Colonic mucosa (tissue), 4 donors: Measurements from ENCODE around the gene TIMP3. TPM values are rescaled to one million over a fixed set of nuclear protein-coding genes. Genes with fewer than 3 reads are reported as not detected.
A peak's percentile ranks its signal among the peaks of the same experiment; 100 is the strongest.

Experiments used
- DNase-seq: peaks from one replicate; pipeline ENCODE4 v3.0.0-alpha.2; 2020
- H3K27ac ChIP-seq: fragments of 200-600 bp; one replicate; pipeline ENCODE4 v1.8.0; 2021
- H3K27me3 ChIP-seq: fragments of 200-600 bp; one replicate; pipeline ENCODE4 v1.8.0; 2021
- H3K36me3 ChIP-seq: fragments of 200-600 bp; one replicate; pipeline ENCODE4 v1.8.0; 2021
- H3K4me1 ChIP-seq: fragments of 200-600 bp; one replicate; pipeline ENCODE4 v1.8.0; 2021; ENCODE audit warnings: mild to moderate bottlenecking
- H3K4me3 ChIP-seq: fragments of 200-600 bp; one replicate; pipeline ENCODE4 v1.8.0; 2021
- H3K9ac ChIP-seq, 2 donors: one replicate each; pipeline ENCODE4 v1.7.0; 2013; ENCODE audit warnings: control low read depth in 2 of 2, low read depth in 2 of 2, low read length in 2 of 2
- H3K9me3 ChIP-seq: fragments of 200-600 bp; one replicate; pipeline ENCODE4 v1.8.0; 2021
- intact Hi-C: fragments of 100-400 bp; cut with DNase I; formaldehyde crosslinking; loops from one replicate; pipeline ENCODE4 v1.14.1; 2022
- total RNA-seq, 2 donors: library from RNA; stranded (reverse); fragmentation: NEBNext Ultra II Directional in 1 of 2; extraction: Animal tissue kit (Norgen Biotek cat#: 25700) in 1 of 2; gene quantifications; one replicate each; pipeline ENCODE4 v1.2.1, GENCODE V29; 2021
- TF ChIP-seq, protein P1 (sequence below): fragments of 200-600 bp; IDR thresholded peaks from one replicate; pipeline ENCODE4 v1.8.0; 2022; ENCODE audit warnings: antibody characterized with exemption, mild to moderate bottlenecking
- donor health status: healthy.
- donor health status: DM: no; HTN: no; CAD: no.
- donor health status: DM: no; HTN: no; CAD: no.

TIMP3 gene
- total RNA-seq, 2 donors from 2014 or later, result 13.3 to 33.6 TPM

DNA sequence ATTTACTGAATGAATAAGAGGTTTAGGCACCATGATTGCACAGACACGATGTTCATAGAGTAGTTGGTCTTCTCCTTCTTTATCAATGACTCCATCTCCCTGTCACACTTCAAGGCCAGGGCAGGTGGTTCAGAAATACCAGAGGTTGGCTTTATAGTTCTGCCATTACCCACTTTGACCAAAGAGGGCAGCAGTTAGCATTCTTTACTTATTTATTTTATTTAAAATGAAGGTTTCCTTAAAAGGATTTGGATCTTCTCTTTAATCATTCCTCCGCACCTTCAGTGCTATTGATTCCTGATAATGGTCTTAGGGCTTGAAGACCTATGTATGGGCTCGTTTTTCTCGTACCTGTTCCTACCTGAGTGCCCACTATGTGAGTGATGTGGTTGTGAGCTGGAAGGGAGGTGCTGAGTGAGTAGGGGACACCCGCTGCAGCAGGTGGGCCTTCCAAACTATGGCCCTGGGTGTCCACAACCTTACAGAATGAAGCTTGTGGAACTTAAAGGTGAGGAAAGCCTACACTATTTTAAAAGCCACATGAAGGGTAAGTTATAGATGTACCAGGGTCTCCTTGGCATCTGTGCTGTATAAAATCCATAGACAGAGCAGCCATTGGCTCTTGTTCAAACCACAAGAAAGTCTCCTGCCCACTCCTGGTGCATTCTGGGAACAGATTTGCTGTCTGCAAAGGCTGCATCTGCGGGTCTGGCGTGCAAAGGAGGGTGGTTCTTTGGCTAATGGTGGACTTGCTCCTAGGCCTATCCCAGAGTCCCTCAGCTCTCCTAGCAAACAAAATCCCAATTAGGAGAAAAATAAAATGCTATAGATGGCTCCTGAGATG lies 35.0 kb downstream of the TIMP3 start:
- H3K4me1 ChIP-seq, result no peaks in the 10 kb centered on the region
- no peak overlapping the region for H3K27ac ChIP-seq
- H3K4me3 ChIP-seq, result no peak overlapping the region
- no peaks in the 10 kb centered on the region for H3K9me3 ChIP-seq
- no peak overlapping the region for H3K9ac ChIP-seq
- no peaks in the 10 kb centered on the region for H3K36me3 ChIP-seq
- no peaks in the 10 kb centered on the region for H3K27me3 ChIP-seq
- DNase-seq, result no peak
- intact Hi-C loops, result no loop called here
- TF ChIP-seq, protein P1, sequence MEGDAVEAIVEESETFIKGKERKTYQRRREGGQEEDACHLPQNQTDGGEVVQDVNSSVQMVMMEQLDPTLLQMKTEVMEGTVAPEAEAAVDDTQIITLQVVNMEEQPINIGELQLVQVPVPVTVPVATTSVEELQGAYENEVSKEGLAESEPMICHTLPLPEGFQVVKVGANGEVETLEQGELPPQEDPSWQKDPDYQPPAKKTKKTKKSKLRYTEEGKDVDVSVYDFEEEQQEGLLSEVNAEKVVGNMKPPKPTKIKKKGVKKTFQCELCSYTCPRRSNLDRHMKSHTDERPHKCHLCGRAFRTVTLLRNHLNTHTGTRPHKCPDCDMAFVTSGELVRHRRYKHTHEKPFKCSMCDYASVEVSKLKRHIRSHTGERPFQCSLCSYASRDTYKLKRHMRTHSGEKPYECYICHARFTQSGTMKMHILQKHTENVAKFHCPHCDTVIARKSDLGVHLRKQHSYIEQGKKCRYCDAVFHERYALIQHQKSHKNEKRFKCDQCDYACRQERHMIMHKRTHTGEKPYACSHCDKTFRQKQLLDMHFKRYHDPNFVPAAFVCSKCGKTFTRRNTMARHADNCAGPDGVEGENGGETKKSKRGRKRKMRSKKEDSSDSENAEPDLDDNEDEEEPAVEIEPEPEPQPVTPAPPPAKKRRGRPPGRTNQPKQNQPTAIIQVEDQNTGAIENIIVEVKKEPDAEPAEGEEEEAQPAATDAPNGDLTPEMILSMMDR, result peak; percentile 49

DNA sequence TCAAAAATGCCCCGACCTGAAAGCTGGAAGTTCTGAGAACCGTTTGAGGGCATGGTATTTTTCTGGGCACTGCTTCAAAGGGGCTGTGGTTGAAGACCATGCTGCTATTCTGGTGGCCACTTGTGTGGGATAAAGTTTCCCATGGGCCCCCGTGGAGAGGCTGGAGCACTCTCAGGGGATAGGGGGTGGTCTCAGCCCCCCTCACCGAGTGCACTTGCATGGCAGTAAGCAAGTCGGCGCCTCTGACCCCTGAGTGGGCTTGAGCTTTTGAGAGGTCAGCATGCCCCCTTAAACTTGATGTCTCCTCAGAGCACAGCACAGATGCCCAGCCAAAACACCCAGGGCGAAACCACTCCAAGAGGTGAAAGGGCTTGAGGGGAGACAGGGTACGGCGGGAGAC lies 35.6 kb downstream of the TIMP3 start:
- no peaks in the 10 kb centered on the region for H3K4me1 ChIP-seq
- H3K27me3 ChIP-seq, result no peaks in the 10 kb centered on the region
- no peak for DNase-seq
- no peaks in the 10 kb centered on the region for H3K36me3 ChIP-seq
- intact Hi-C loops, result no loop called here
- TF ChIP-seq, protein P1, result no peak
- H3K4me3 ChIP-seq, result no peak overlapping the region
- no peak overlapping the region for H3K27ac ChIP-seq
- no peaks in the 10 kb centered on the region for H3K9me3 ChIP-seq
- H3K9ac ChIP-seq, result no peak overlapping the region

DNA sequence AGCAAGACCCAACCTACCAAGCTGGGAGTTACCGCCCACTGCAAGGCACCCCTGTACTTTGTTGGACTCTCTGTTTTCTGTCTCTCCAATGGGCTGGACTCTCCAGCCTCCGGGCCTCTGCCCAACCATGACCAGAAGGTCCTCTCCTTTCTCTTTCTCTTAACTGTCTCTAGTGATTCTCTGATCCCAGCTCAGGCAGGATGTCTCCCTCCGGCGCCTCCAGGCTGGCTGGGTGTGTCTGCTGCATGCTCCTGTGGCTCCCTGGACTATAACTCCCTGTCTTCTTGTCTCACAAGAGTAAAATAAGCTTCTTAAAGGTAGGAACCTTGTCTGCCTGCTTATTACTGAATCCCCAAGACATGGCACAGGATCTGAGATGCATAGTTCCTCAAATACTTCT lies 36.3 kb downstream of the TIMP3 start:
- H3K4me3 ChIP-seq, result no peak overlapping the region
- H3K27me3 ChIP-seq, result no peaks in the 10 kb centered on the region
- H3K9me3 ChIP-seq, result no peaks in the 10 kb centered on the region
- intact Hi-C loops, result no loop called here
- no peak overlapping the region for H3K27ac ChIP-seq
- no peaks in the 10 kb centered on the region for H3K36me3 ChIP-seq
- no peak overlapping the region for H3K9ac ChIP-seq
- no peak for DNase-seq
- TF ChIP-seq, protein P1, result no peak
- H3K4me1 ChIP-seq, result no peaks in the 10 kb centered on the region

DNA sequence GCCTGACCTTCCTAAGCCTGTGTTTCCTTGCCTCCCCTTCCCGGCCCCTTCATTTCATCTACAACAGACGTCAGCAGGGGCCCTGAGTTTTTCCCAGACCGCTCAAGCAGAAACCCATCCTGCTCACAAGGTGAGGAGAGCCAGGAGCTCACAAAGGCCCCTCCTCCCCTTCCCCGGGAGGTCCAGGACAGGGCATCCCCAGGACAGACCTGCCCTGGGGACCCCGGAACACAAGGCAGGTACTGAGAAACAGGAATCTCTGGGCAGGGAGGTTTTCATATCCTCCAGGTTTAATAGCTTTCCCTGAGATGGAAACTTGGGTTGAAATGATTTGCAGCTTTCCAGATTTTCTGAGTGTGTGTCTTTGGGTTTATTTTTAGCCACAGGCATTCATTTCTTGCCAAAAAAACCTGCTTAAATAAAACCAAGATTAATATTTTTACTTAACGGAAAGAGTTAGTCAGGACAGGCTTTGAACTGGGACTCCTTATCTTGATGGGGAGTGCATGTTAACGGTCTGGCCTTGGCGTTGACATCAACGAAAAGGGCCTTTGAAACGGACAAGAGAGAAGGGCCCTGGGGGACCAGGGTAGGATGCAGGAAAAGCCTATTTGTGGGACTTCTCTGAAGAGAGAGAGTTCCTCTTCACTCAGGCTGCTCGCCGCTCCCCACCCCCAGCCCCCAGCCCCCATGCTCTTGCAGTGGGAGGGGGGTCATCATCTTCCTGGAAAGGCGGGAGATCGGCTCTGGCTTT lies 38.5 kb downstream of the TIMP3 start:
- Histone ChIP-seq H3K9me3 (no peaks in the 10 kb centered on the region), H3K4me1 (no peaks in the 10 kb centered on the region), H3K9ac (no peak overlapping the region), H3K27me3 (no peaks in the 10 kb centered on the region), H3K27ac (no peak overlapping the region), H3K4me3 (no peak overlapping the region), H3K36me3 (no peaks in the 10 kb centered on the region)
- DNase-seq, result no peak
- TF ChIP-seq, protein P1, result no peak
- intact Hi-C loops, result no loop called here

DNA sequence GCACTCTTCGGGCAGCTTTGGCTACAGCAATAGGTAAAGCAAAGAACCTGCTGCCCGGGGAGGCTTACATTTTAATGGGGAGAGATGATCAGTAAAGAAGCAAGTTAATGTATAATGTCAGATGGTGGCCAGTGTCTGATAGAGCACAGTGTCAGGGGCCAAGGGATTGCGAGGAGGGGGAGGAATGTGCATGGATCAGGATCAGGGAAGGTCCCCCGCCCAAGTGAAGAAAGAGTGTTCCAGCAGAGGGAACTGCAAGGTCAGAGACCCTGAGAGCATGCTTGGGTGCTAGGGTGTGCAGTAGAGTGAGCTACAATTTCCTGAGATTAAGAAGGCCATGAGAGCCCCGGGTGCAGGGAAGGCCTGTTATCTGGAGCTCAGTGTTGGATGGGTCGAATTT lies 39.7 kb downstream of the TIMP3 start:
- H3K27me3 ChIP-seq, result no peaks in the 10 kb centered on the region
- intact Hi-C loops, result no loop called here
- H3K4me1 ChIP-seq, result no peaks in the 10 kb centered on the region
- TF ChIP-seq, protein P1, result no peak
- H3K9me3 ChIP-seq, result no peaks in the 10 kb centered on the region
- H3K27ac ChIP-seq, result no peak overlapping the region
- peak overlapping the region in 1 of 2 donors; percentile 9 for H3K9ac ChIP-seq
- no peaks in the 10 kb centered on the region for H3K36me3 ChIP-seq
- no peak for DNase-seq
- no peak overlapping the region for H3K4me3 ChIP-seq
